HL-60 (cell line): Measurements from ENCODE around the gene TMEM14C.

Experiments used
- DNase-seq, 2 experiments: peaks; one replicate each; pipeline ENCODE4 v3.0.0-alpha.2; 2010 to 2020; ENCODE audit warnings: low read depth in 1 of 2, low spot score in 1 of 2
- H3K27ac ChIP-seq: fragments of 250-450 bp; sonication (Bioruptor Pico); replicated peaks from 2 replicates; pipeline ENCODE4 v1.5.1; 2020; ENCODE audit warnings: mild to moderate bottlenecking, moderate library complexity
- H3K27me3 ChIP-seq: fragments of 250-450 bp; sonication (Bioruptor Pico); 2 replicates; pipeline ENCODE4 v1.5.1; 2021; ENCODE audit warnings: mild to moderate bottlenecking, moderate library complexity; ENCODE audit not compliant: insufficient read depth, poor library complexity, severe bottlenecking
- H3K4me3 ChIP-seq: replicated peaks from 2 replicates; pipeline ENCODE4 v1.5.1; 2011; ENCODE audit warnings: mild to moderate bottlenecking, control low read depth, low read length; ENCODE audit not compliant: insufficient read depth
- CTCF ChIP-seq: IDR thresholded peaks from one replicate; pipeline ENCODE4 v1.5.1; 2011; ENCODE audit warnings: low read length, control low read depth, inconsistent platforms; ENCODE audit not compliant: insufficient read depth
- GABPA ChIP-seq: IDR thresholded peaks from 2 replicates; pipeline ENCODE4 v1.6.1; 2012; ENCODE audit warnings: low read depth
- POLR2AphosphoS5 ChIP-seq: IDR thresholded peaks from 2 replicates; pipeline ENCODE4 v1.6.1; 2012; ENCODE audit warnings: low read depth
- REST ChIP-seq: IDR thresholded peaks from 2 replicates; pipeline ENCODE4 v1.6.1; 2012; ENCODE audit warnings: low read depth; ENCODE audit not compliant: insufficient replicate concordance
- SPI1 ChIP-seq: IDR thresholded peaks from 2 replicates; pipeline ENCODE4 v1.6.1; 2012; ENCODE audit warnings: low read depth, mild to moderate bottlenecking, borderline replicate concordance

The TMEM14C gene

GRCh38 chr6:10759884-10760329, 37.0 kb downstream of the TMEM14C start:
- Histone ChIP-seq H3K4me3 (no peak overlapping the region), H3K27ac (no peak overlapping the region)
- no peak for TF ChIP-seq GABPA
- no peak for TF ChIP-seq REST
- no peak for TF ChIP-seq CTCF
- TF ChIP-seq SPI1: no peak
- no peak for TF ChIP-seq POLR2AphosphoS5

GRCh38 chr6:10763006-10763405, 40.1 kb downstream of the TMEM14C start:
- Histone ChIP-seq H3K4me3 (no peak overlapping the region), H3K27me3 (no peaks in the 10 kb centered on the region), H3K27ac (no peak overlapping the region)
- TF ChIP-seq CTCF: no peak
- TF ChIP-seq GABPA: no peak
- no peak for TF ChIP-seq POLR2AphosphoS5
- TF ChIP-seq REST: no peak
- TF ChIP-seq SPI1: no peak
- no peak for DNase-seq

More at GRCh38 chr6:10759884-10760329, 37.0 kb downstream of the TMEM14C start:
- no peak for DNase-seq
- no peaks in the 10 kb centered on the region for H3K27me3 ChIP-seq

GRCh38 chr6:10769419-10769818, 46.5 kb downstream of the TMEM14C start:
- no peak for TF ChIP-seq POLR2AphosphoS5
- no peak overlapping the region for H3K4me3 ChIP-seq

GRCh38 chr6:10771371-10771894, 48.6 kb downstream of the TMEM14C start:
- no peaks in the 10 kb centered on the region for H3K27me3 ChIP-seq
- H3K4me3 ChIP-seq: no peak overlapping the region
- no peak for TF ChIP-seq SPI1
- TF ChIP-seq POLR2AphosphoS5: no peak
- no peak for TF ChIP-seq REST
- no peak for TF ChIP-seq GABPA
- TF ChIP-seq CTCF: no peak
- no peak overlapping the region for H3K27ac ChIP-seq
- DNase-seq: no peak

More at GRCh38 chr6:10769419-10769818, 46.5 kb downstream of the TMEM14C start:
- no peak for DNase-seq
- H3K27ac ChIP-seq: no peak overlapping the region
- H3K27me3 ChIP-seq: no peaks in the 10 kb centered on the region
